ENCODE measurements around the gene DIAPH3. TPM values are rescaled to one million over a fixed set of nuclear protein-coding genes. Genes with fewer than 3 reads are reported as not detected.

Gene DIAPH3
- total RNA-seq, 2 experiments from 2014 or later: 21.7 to 23.2 TPM

GRCh38 chr13:59700281-59700680 is 463.4 kb downstream of the DIAPH3 start:
- CTCF ChIA-PET: no interaction called here
- no peak overlapping the region for H3K27ac Mint-ChIP-seq
- H3K9me3 Mint-ChIP-seq: no peaks in the 10 kb centered on the region
- no peaks in the 10 kb centered on the region for H3K27me3 Mint-ChIP-seq
- peaks cover 5% of the 10 kb centered on the region for H3K4me1 Mint-ChIP-seq
- no peak overlapping the region for H3K4me3 Mint-ChIP-seq
- no peak for DNase-seq
- POLR2A ChIA-PET: no interaction called here
- H3K36me3 Mint-ChIP-seq (ENCODE audit: low read depth): no peaks in the 10 kb centered on the region

- no peaks in the 10 kb centered on the region for H3K27me3 Mint-ChIP-seq
- no peaks in the 10 kb centered on the region for H3K9me3 Mint-ChIP-seq
- H3K4me1 Mint-ChIP-seq: peaks cover 1% of the 10 kb centered on the region
- no peak for DNase-seq
- POLR2A ChIA-PET: no interaction called here
- CTCF ChIA-PET: no interaction called here
- no peak overlapping the region for H3K4me3 Mint-ChIP-seq
- H3K36me3 Mint-ChIP-seq (ENCODE audit: low read depth): no peaks in the 10 kb centered on the region
- H3K27ac Mint-ChIP-seq: no peak overlapping the region
Measured at GRCh38 chr13:59696271-59696670, 467.5 kb downstream of the DIAPH3 start.

GRCh38 chr13:59691501-59692066 is 472.1 kb downstream of the DIAPH3 start:
- H3K4me1 Mint-ChIP-seq: peaks cover 3% of the 10 kb centered on the region
- DNase-seq: no peak
- CTCF ChIA-PET: interaction anchor here (1.0 to 1.3 kb wide), 2 partner anchors 15 to 300 kb away, joined by 3 to 4 read pairs; no protein-coding TSS in a partner anchor
- H3K27me3 Mint-ChIP-seq: no peaks in the 10 kb centered on the region
- no peaks in the 10 kb centered on the region for H3K36me3 Mint-ChIP-seq (ENCODE audit: low read depth)
- no peak overlapping the region for H3K27ac Mint-ChIP-seq
- no peaks in the 10 kb centered on the region for H3K9me3 Mint-ChIP-seq
- H3K4me3 Mint-ChIP-seq: no peak overlapping the region
- POLR2A ChIA-PET: interaction anchor here (1.5 kb wide), 1 partner anchor 26 kb away, joined by 3 read pairs; no protein-coding TSS in a partner anchor

GRCh38 chr13:59690857-59691500 is 472.7 kb downstream of the DIAPH3 start:
- POLR2A ChIA-PET: interaction anchor here (1.5 kb wide), 1 partner anchor 27 kb away, joined by 3 read pairs; no protein-coding TSS in a partner anchor
- CTCF ChIA-PET: interaction anchor here (1.3 kb wide), 1 partner anchor 15 kb away, joined by 4 read pairs; no protein-coding TSS in a partner anchor
- DNase-seq: no peak

GRCh38 chr13:59689057-59689456 is 474.7 kb downstream of the DIAPH3 start:
- Mint-ChIP-seq H3K4me1 (peaks cover 3% of the 10 kb centered on the region), H3K27ac (no peak overlapping the region), H3K27me3 (no peaks in the 10 kb centered on the region), H3K9me3 (no peaks in the 10 kb centered on the region), H3K36me3 (ENCODE audit: low read depth) (no peaks in the 10 kb centered on the region), H3K4me3 (no peak overlapping the region)
- ChIA-PET CTCF (interaction anchor here (0.6 kb wide), 1 partner anchor 270 kb away, joined by 4 read pairs; no protein-coding TSS in a partner anchor), POLR2A (no interaction called here)
- no peak for DNase-seq

More at GRCh38 chr13:59690857-59691500, 472.7 kb downstream of the DIAPH3 start:
- Mint-ChIP-seq H3K4me1 (peaks cover 3% of the 10 kb centered on the region), H3K27ac (no peak overlapping the region), H3K27me3 (no peaks in the 10 kb centered on the region), H3K9me3 (no peaks in the 10 kb centered on the region), H3K4me3 (no peak overlapping the region), H3K36me3 (ENCODE audit: low read depth) (no peaks in the 10 kb centered on the region)

GRCh38 chr13:59686798-59687394 is 476.8 kb downstream of the DIAPH3 start:
- CTCF ChIA-PET: no interaction called here
- Mint-ChIP-seq H3K36me3 (ENCODE audit: low read depth) (no peaks in the 10 kb centered on the region), H3K4me3 (no peak overlapping the region), H3K27ac (no peak overlapping the region), H3K27me3 (no peaks in the 10 kb centered on the region), H3K9me3 (no peaks in the 10 kb centered on the region), H3K4me1 (peaks cover 3% of the 10 kb centered on the region)
- POLR2A ChIA-PET: no interaction called here
- DNase-seq: no peak

GRCh38 chr13:59684105-59684504 is 479.6 kb downstream of the DIAPH3 start:
- DNase-seq: no peak
- Mint-ChIP-seq H3K27ac (no peak overlapping the region), H3K36me3 (ENCODE audit: low read depth) (no peaks in the 10 kb centered on the region), H3K4me1 (no peaks in the 10 kb centered on the region), H3K4me3 (no peak overlapping the region), H3K9me3 (no peaks in the 10 kb centered on the region), H3K27me3 (no peaks in the 10 kb centered on the region)
- ChIA-PET POLR2A (no interaction called here), CTCF (no interaction called here)

- CTCF ChIA-PET: interaction anchor here (0.7 to 2.9 kb wide), 5 partner anchors 8 to 648 kb away, joined by 3 to 9 read pairs (median 4); no protein-coding TSS in a partner anchor
- H3K27ac Mint-ChIP-seq: no peak overlapping the region
- no peaks in the 10 kb centered on the region for H3K36me3 Mint-ChIP-seq (ENCODE audit: low read depth)
- H3K27me3 Mint-ChIP-seq: no peaks in the 10 kb centered on the region
- no peak for DNase-seq
- POLR2A ChIA-PET: interaction anchor here (1.1 kb wide), 1 partner anchor 59 kb away, joined by 3 read pairs; no protein-coding TSS in a partner anchor
- no peaks in the 10 kb centered on the region for H3K9me3 Mint-ChIP-seq
- no peaks in the 10 kb centered on the region for H3K4me1 Mint-ChIP-seq
- H3K4me3 Mint-ChIP-seq: no peak overlapping the region
Measured at GRCh38 chr13:59681636-59682311, 482.0 kb downstream of the DIAPH3 start.

GRCh38 chr13:59680429-59681024 is 483.2 kb downstream of the DIAPH3 start:
- H3K9me3 Mint-ChIP-seq: no peaks in the 10 kb centered on the region
- no peak overlapping the region for H3K4me3 Mint-ChIP-seq
- DNase-seq: no peak
- ChIA-PET CTCF (interaction anchor here (0.8 to 2.9 kb wide), 9 partner anchors 9 to 751 kb away, joined by 3 to 15 read pairs (median 4); no protein-coding TSS in a partner anchor), POLR2A (no interaction called here)
- no peaks in the 10 kb centered on the region for H3K4me1 Mint-ChIP-seq
- H3K27me3 Mint-ChIP-seq: no peaks in the 10 kb centered on the region
- no peak overlapping the region for H3K27ac Mint-ChIP-seq
- H3K36me3 Mint-ChIP-seq (ENCODE audit: low read depth): no peaks in the 10 kb centered on the region

- Mint-ChIP-seq H3K36me3 (ENCODE audit: low read depth) (no peaks in the 10 kb centered on the region), H3K4me3 (no peak overlapping the region), H3K9me3 (no peaks in the 10 kb centered on the region), H3K27me3 (no peaks in the 10 kb centered on the region), H3K4me1 (peaks cover 3% of the 10 kb centered on the region), H3K27ac (no peak overlapping the region)
- ChIA-PET CTCF (interaction anchor here (0.9 to 3.1 kb wide), 5 partner anchors 17 to 752 kb away, joined by 3 to 23 read pairs (median 11); no protein-coding TSS in a partner anchor), POLR2A (no interaction called here)
- DNase-seq: no peak
Measured at GRCh38 chr13:59679254-59679653, 484.5 kb downstream of the DIAPH3 start.

- no peak overlapping the region for H3K27ac Mint-ChIP-seq
- CTCF ChIA-PET: interaction anchor here (0.7 to 3.1 kb wide), 4 partner anchors 16 to 754 kb away, joined by 3 to 23 read pairs (median 7); no protein-coding TSS in a partner anchor
- DNase-seq: no peak
- no peaks in the 10 kb centered on the region for H3K27me3 Mint-ChIP-seq
- peaks cover 3% of the 10 kb centered on the region for H3K4me1 Mint-ChIP-seq
- no peak overlapping the region for H3K4me3 Mint-ChIP-seq
- H3K9me3 Mint-ChIP-seq: no peaks in the 10 kb centered on the region
- POLR2A ChIA-PET: no interaction called here
- no peaks in the 10 kb centered on the region for H3K36me3 Mint-ChIP-seq (ENCODE audit: low read depth)
Measured at GRCh38 chr13:59677966-59678814, 485.5 kb downstream of the DIAPH3 start.

- no peaks in the 10 kb centered on the region for H3K9me3 Mint-ChIP-seq
- no peaks in the 10 kb centered on the region for H3K27me3 Mint-ChIP-seq
- H3K4me1 Mint-ChIP-seq: peaks cover 5% of the 10 kb centered on the region
- ChIA-PET POLR2A (no interaction called here), CTCF (interaction anchor here (0.7 to 3.1 kb wide), 5 partner anchors 15 to 755 kb away, joined by 3 to 23 read pairs (median 3); no protein-coding TSS in a partner anchor)
- H3K27ac Mint-ChIP-seq: no peak overlapping the region
- DNase-seq: no peak
- H3K36me3 Mint-ChIP-seq (ENCODE audit: low read depth): no peaks in the 10 kb centered on the region
- H3K4me3 Mint-ChIP-seq: no peak overlapping the region
Measured at GRCh38 chr13:59677430-59677829, 486.3 kb downstream of the DIAPH3 start.

All from activated CD4-positive, alpha-beta memory T cell treated with anti-CD3 and anti-CD28 coated beads, Interleukin-2, amount 10 ng/mL, durations not matched to agents 7 days and 5 days (primary cell).